ENCODE data around the gene HTRA1. TPM values are rescaled to one million over a fixed set of nuclear protein-coding genes. Genes with fewer than 3 reads are reported as not detected.

HTRA1 gene
- total RNA-seq, 6 experiments from 2014 or later: 55.0 to 67.2 (median 61.9) TPM

DNA sequence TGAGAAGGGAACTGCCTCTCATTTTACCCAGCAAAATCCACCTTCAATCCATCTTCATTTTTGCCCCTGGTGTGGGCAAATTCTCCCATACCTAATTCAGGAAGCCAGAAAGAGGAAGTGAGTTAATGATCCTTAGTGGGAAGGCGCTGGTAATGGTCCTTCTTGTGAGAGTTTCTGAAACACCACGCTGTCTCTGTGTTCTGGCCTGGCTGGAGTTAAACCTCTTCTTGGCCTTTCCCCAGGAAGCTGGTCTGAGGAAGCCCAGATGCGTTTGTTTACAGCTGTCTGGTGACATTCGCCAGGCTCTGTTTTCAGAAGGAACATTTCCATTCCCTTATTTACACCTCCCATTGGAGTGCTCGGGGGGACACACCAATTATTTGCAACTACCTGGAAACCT is 24.3 kb downstream of the HTRA1 start:
- Mint-ChIP-seq H3K4me1 (ENCODE audit: low read depth) (peaks cover 5% of the 10 kb centered on the region; the same call in 1 of the 2 replicates), H3K27me3 (ENCODE audit: insufficient read depth) (no peaks in the 10 kb centered on the region; the same call in 1 of the 2 replicates), H3K36me3 (ENCODE audit: low read depth) (peaks cover 12% of the 10 kb centered on the region), H3K4me3 (no peak overlapping the region), H3K9me3 (no peaks in the 10 kb centered on the region), H3K27ac (no peak overlapping the region)
- TF ChIP-seq, protein P1, sequence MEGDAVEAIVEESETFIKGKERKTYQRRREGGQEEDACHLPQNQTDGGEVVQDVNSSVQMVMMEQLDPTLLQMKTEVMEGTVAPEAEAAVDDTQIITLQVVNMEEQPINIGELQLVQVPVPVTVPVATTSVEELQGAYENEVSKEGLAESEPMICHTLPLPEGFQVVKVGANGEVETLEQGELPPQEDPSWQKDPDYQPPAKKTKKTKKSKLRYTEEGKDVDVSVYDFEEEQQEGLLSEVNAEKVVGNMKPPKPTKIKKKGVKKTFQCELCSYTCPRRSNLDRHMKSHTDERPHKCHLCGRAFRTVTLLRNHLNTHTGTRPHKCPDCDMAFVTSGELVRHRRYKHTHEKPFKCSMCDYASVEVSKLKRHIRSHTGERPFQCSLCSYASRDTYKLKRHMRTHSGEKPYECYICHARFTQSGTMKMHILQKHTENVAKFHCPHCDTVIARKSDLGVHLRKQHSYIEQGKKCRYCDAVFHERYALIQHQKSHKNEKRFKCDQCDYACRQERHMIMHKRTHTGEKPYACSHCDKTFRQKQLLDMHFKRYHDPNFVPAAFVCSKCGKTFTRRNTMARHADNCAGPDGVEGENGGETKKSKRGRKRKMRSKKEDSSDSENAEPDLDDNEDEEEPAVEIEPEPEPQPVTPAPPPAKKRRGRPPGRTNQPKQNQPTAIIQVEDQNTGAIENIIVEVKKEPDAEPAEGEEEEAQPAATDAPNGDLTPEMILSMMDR (IDR thresholded peaks at IDR 0.05): no peak
- DNase-seq: no peak

DNA sequence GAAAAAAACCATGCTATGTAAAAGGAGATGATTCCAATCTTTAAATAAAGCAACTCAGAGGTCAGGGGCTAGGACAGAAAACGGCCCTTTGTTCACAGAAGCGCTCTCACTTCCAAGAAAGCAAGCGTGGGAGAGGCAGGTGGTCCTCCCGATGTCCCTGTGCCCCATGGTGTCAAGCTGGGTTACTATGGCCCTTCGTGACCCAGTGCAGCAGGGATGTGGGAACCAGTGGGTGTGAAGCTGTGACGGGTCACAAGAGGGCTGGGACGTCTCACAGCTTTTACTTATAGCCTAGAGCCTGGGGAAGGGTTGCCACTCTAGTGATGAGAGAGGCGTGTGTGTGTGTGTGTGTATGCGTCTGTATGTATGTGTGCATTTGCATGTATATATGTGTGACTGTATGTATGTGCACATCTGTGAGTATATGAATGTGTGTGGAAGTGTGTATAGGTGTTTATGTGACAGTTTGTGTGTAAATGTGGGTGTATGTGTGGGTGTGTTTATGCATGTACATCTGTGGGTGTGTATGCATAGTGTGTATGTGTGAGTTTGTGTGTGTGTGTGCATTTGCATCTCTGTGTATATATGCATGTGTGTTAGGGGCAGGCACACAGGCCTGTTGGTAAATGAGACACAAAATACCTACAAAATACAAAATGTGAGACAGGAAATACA is 25.2 kb downstream of the HTRA1 start:
- Mint-ChIP-seq H3K27me3 (ENCODE audit: insufficient read depth) (no peaks in the 10 kb centered on the region; the same call in 1 of the 2 replicates), H3K9me3 (no peaks in the 10 kb centered on the region), H3K4me3 (no peak overlapping the region), H3K36me3 (ENCODE audit: low read depth) (peaks cover 9% of the 10 kb centered on the region), H3K27ac (no peak overlapping the region), H3K4me1 (ENCODE audit: low read depth) (peaks cover 5% of the 10 kb centered on the region; the same call in 1 of the 2 replicates)
- TF ChIP-seq, protein P1 (IDR thresholded peaks at IDR 0.05): no peak
- DNase-seq: no peak

DNA sequence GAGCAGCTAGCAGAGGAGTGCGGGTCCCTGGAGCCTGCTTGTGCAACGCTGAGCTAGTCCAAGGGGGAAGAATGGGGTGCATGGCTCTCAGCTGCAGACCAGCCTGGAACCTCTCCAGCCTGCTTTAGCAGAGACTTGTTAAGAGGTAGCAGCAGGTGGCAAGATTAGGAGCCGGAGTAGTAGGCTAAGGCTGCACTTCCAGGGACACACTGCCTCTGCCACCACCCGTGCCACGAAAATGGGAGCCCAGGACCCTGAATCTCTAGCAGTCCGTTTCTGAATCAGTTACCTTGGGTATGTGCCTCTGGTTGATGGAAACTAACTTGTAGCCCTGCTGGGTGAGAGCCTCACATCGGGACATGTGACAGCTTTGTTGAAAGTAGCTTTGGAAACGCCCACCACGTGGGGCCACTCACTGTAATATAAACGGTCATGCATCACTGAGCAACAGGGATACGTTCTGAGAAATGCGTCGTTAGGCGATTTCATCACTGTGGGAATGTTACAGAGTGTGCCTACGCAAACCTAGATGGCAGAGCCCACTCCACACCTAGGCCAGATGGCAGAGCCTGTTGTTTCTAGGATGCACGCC is 25.9 kb downstream of the HTRA1 start:
- Mint-ChIP-seq H3K4me3 (no peak overlapping the region), H3K9me3 (no peaks in the 10 kb centered on the region), H3K27me3 (ENCODE audit: insufficient read depth) (no peaks in the 10 kb centered on the region; the same call in 1 of the 2 replicates), H3K27ac (no peak overlapping the region), H3K4me1 (ENCODE audit: low read depth) (peaks cover 5% of the 10 kb centered on the region; the same call in 1 of the 2 replicates), H3K36me3 (ENCODE audit: low read depth) (peaks cover 4% of the 10 kb centered on the region)
- no peak for DNase-seq
- TF ChIP-seq, protein P1 (IDR thresholded peaks at IDR 0.05): no peak

DNA sequence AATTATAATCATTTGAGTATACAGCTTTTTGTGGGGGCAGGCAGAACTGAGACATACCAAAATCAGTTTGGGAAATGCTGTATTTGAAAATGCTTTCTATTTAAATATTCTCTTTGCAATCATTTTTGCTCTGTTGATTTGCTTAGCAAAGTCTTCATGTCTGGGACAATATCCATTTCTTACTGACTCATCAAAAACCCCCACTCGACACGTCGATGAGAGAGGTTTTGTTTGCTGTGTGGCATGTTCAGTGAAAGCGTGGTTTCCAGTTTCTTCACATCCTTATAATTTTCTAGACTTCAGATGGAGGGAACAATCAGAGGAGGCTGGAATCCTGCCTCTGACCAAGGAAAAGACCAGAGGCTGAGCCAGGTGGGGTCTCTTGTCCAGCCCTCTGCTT is 28.9 kb downstream of the HTRA1 start:
- peaks cover 18% of the 10 kb centered on the region for H3K4me1 Mint-ChIP-seq (ENCODE audit: low read depth)

DNA sequence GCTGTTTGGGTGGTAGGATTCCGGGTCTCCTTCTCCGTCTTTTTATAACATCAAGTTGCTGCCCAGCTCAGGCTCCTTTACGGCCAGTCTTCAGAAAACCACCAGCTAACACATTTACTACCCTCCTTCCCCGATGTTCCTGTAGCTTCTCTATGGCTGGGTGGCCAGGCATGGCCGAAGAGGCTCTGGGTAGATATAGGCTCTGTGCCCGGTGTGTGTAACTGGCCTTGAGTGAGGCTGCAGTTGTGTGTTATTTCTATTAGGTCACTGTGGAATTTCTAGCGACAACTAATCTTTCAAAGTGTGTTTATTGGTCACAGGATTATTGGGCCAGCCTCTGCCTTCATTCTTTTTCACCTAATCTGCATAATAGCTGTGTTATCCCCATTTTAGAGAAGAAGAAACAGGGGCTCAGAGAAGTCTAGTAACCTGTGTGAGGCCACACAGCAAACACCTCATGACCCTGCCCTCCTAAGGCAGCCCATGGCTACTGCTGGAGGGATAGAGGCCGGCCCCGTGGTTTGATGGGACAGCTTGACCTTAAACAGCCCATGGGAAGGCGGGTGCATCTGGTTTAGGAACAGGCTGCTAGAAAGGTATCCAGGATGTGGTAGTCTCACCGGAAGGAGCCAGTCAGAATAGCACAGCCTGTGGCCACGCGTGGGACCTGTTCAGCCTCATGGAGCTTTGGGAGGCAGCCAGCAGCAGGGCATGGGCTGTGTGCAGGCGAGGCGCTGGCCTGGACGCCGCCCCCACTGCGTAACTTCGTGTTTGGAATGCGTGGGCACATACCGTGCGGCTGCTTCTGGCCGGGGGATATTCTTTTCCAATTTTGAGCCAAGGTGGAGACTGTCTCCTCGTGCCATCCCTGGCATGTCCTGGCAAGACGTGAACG is 29.7 kb downstream of the HTRA1 start:
- no peak overlapping the region for H3K27ac Mint-ChIP-seq
- H3K27me3 Mint-ChIP-seq (ENCODE audit: insufficient read depth): peaks cover 1% of the 10 kb centered on the region
- peaks cover 15% of the 10 kb centered on the region for H3K4me1 Mint-ChIP-seq (ENCODE audit: low read depth)
- H3K9me3 Mint-ChIP-seq: no peaks in the 10 kb centered on the region
- H3K4me3 Mint-ChIP-seq: no peak overlapping the region
- TF ChIP-seq, protein P1 (IDR thresholded peaks at IDR 0.05): no peak
- peaks cover 10% of the 10 kb centered on the region for H3K36me3 Mint-ChIP-seq (ENCODE audit: low read depth)
- no peak for DNase-seq

More for the DNA sequence above, 28.9 kb downstream of the HTRA1 start:
- TF ChIP-seq, protein P1 (IDR thresholded peaks at IDR 0.05): no peak
- H3K36me3 Mint-ChIP-seq (ENCODE audit: low read depth): peaks cover 10% of the 10 kb centered on the region
- no peak overlapping the region for H3K27ac Mint-ChIP-seq
- H3K4me3 Mint-ChIP-seq: no peak overlapping the region
- peaks cover 1% of the 10 kb centered on the region for H3K27me3 Mint-ChIP-seq (ENCODE audit: insufficient read depth)
- no peaks in the 10 kb centered on the region for H3K9me3 Mint-ChIP-seq
- DNase-seq: no peak
